ENCODE data around the gene STXBP3. TPM values are rescaled to one million over a fixed set of nuclear protein-coding genes. Genes with fewer than 3 reads are reported as not detected.

Gene STXBP3
- total and polyA plus RNA-seq, 2 of the 13 experiments (the other 11 are each of a cell fraction or from before 2014, with no cell fraction given), result 13.0 to 20.8 TPM

- no peak for TF ChIP-seq ZNF18 (CRISPR knock-in tag; IDR thresholded peaks at IDR 0.05; ENCODE audit: insufficient replicate concordance)
- TF ChIP-seq SALL2 (CRISPR knock-in tag; IDR thresholded peaks at IDR 0.05), result no peak
- no peak for TF ChIP-seq FOXJ3 (CRISPR knock-in tag; IDR thresholded peaks at IDR 0.05; ENCODE audit: borderline replicate concordance)
- no peak for TF ChIP-seq KLF15 (CRISPR knock-in tag; IDR thresholded peaks at IDR 0.05; ENCODE audit: borderline replicate concordance)
- no peak for TF ChIP-seq NCOA2 (CRISPR knock-in tag; IDR thresholded peaks at IDR 0.05)
- TF ChIP-seq ATF3 (CRISPR knock-in tag; IDR thresholded peaks at IDR 0.05), result 0 out of 2 replicates have a peak, but pooled peaks have one; percentile 16
- no peak for TF ChIP-seq MTA3 (CRISPR knock-in tag; IDR thresholded peaks at IDR 0.05)
- no peak for TF ChIP-seq ZNF430 (CRISPR knock-in tag; IDR thresholded peaks at IDR 0.05)
- peak; percentile 17; the same call in 1 of the 2 replicates for TF ChIP-seq ZNF362 (CRISPR knock-in tag; IDR thresholded peaks at IDR 0.05; ENCODE audit: borderline replicate concordance)
- no peak for TF ChIP-seq ZNF20 (CRISPR knock-in tag; IDR thresholded peaks at IDR 0.05)
- 0 out of 2 replicates have a peak, but pooled peaks have one; percentile 27 for TF ChIP-seq TFE3 (CRISPR knock-in tag; IDR thresholded peaks at IDR 0.05)
- no peak for TF ChIP-seq BATF2 (CRISPR knock-in tag; IDR thresholded peaks at IDR 0.05)
- no peak for TF ChIP-seq ZNF230 (CRISPR knock-in tag; IDR thresholded peaks at IDR 0.05)
- no peak for TF ChIP-seq PBX2 (CRISPR knock-in tag; IDR thresholded peaks at IDR 0.05)
- TF ChIP-seq TEAD2 (CRISPR knock-in tag; IDR thresholded peaks at IDR 0.05), result no peak
- no peak for TF ChIP-seq ZSCAN30 (CRISPR knock-in tag; IDR thresholded peaks at IDR 0.05)
- TF ChIP-seq RAD51 (IDR thresholded peaks at IDR 0.05; ENCODE audit: borderline replicate concordance), result peak; percentile 30; the same call in 1 of the 2 replicates
- TF ChIP-seq MYC (CRISPR knock-in tag; IDR thresholded peaks at IDR 0.05; ENCODE audit: borderline replicate concordance), result no peak
- peak; percentile 40; the same call in 1 of the 2 replicates for TF ChIP-seq SAP130 (CRISPR knock-in tag; IDR thresholded peaks at IDR 0.05; ENCODE audit: low read depth)
Measured at GRCh38 chr1:108816049-108816893, 69.8 kb downstream of the STXBP3 start (continued).
